ENCODE results near the gene RFNG.

Gene RFNG

DNA sequence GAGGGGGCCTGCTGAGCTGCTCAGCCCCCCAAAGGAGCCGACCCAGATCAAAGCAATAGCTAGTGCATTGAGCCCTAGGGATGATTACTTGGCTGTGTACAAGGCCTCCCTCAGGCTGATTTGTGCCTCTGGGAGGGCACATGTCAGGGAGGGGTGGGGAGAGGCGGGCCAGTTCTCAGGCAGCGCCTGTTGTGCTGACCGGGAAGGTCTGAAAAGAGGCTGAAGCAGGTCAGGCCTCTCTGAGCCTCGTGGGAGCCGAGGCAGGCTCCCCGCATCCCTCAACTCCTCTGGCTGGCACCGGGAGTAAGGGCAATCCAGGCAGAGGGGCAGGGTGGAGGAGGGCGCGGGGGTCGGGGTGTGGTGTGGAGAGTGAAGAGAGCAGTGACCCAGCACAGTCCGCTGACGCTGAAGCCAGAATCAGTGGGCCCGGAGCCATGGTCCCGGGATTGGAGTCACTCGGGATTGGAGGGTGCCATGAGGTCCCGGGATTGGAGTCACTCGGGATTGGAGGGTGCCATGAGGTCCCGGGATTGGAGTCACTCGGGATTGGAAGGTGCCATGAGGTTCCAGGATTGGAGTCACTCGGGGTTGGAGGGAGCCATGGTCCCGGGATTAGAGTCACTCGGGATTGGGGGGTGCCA is 17.1 kb downstream of the RFNG start:
- H3K4me3 ChIP-seq (ENCODE audit: low read depth, low read length), result no peak overlapping the region

DNA sequence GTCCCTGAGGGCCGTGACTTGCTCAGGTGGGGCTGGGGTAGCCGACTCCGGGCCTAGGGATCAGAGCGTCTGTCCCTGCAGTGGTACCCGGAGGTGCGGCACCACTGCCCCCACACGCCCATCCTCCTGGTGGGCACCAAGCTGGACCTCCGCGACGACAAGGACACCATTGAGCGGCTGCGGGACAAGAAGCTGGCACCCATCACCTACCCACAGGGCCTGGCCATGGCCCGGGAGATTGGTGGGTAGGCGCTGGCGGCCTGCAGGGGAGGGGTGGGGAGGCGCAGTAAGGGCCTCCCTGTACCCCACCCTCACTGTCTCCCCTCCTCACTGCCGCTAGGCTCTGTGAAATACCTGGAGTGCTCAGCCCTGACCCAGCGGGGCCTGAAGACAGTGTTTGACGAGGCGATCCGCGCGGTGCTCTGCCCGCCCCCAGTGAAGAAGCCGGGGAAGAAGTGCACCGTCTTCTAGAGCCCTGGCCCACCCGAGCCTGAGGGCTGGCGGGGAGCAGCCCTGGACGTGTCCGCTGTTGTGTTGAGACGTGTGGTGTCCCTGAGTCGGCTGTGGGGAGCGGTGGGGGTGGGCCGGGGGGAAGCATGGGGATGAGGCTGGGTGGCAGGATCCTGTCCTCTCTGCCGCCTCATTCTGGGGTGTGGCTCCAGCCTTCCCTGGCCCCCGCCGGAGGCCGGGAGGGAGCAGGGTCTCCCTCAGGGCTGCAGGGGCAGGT is 18.1 kb downstream of the RFNG start:
- TF ChIP-seq, protein P1, sequence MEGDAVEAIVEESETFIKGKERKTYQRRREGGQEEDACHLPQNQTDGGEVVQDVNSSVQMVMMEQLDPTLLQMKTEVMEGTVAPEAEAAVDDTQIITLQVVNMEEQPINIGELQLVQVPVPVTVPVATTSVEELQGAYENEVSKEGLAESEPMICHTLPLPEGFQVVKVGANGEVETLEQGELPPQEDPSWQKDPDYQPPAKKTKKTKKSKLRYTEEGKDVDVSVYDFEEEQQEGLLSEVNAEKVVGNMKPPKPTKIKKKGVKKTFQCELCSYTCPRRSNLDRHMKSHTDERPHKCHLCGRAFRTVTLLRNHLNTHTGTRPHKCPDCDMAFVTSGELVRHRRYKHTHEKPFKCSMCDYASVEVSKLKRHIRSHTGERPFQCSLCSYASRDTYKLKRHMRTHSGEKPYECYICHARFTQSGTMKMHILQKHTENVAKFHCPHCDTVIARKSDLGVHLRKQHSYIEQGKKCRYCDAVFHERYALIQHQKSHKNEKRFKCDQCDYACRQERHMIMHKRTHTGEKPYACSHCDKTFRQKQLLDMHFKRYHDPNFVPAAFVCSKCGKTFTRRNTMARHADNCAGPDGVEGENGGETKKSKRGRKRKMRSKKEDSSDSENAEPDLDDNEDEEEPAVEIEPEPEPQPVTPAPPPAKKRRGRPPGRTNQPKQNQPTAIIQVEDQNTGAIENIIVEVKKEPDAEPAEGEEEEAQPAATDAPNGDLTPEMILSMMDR (IDR thresholded peaks at IDR 0.05; ENCODE audit: low read depth, low read length), result no peak
- H3K4me3 ChIP-seq (ENCODE audit: low read depth, low read length), result no peak overlapping the region

More for the DNA sequence above, 17.1 kb downstream of the RFNG start:
- TF ChIP-seq, protein P1 (IDR thresholded peaks at IDR 0.05; ENCODE audit: low read depth, low read length), result no peak

DNA sequence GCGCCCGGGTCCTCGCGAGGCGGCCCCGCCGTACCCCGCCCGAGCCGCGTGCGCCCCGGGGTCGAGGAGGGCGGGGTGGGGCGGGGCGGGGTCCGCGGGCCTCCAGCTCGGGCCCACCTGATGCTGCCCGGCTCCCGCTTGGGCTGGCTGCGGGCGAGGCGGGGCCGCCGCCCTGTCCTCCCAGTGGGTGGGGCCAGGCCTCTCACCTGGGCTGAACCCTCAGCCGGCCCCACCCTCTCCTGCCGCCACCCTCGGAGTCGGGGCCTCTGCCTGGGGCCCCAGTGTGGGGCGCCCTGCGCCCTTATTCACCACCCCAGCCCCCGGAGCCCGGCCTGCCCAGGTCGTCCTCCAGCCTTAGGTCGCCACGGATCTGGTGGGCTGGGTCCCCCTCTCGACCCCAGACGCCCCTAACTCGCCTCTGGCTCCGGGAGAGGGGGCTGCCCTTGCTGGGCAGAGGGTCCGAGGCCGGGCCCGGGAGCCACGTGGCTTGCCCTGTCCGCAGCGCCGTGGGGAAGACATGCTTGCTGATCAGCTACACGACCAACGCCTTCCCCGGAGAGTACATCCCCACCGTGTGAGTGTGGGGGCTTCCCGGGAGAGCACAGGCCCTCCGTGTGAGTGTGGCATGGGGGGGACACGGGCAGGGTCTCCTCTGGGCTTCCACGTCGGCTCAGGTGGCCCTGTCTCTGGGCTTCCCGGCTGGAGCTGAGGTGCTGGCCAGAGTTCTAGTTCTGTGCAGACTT is 19.6 kb downstream of the RFNG start:
- H3K4me3 ChIP-seq (ENCODE audit: low read depth, low read length), result peak overlapping the region; percentile 50
- TF ChIP-seq, protein P1 (IDR thresholded peaks at IDR 0.05; ENCODE audit: low read depth, low read length), result no peak

DNA sequence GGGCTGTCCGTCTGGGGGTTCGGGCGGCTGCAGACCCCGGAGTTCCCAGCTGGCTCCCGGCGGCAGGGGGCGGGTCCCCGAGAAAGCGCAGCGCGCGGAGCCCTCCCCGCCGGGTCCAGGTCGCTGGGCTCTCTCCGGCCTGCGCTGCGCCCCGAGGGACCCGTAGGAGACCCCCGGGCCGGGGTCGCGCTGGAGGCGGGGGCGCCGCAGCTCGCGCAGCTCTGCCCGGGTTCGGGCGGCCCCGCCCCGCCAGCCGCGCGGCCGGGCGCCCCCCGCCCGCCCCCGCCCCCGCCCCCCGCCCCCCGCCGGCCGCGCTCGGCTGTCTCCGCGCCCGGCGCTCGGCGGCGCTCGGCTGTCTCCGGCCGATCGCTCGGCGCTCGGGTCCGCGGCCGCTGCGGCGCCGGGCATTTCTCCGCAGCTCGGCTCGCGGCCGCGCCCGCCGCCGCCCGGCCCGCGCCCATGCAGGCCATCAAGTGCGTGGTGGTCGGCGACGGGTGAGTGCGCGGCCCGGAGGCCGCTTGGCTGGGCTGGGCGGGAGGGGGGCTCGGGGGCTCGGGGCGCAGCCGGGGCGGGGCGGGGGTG is 20.2 kb downstream of the RFNG start, which contains the start of gene RAC3:
RAC3 (plus strand) TSS at position 376 of the 582 bp plus-strand sequence; CDS start at position 460, 84 bp downstream.
- peak within 1 kb of the TSS; percentile 54 for H3K4me3 ChIP-seq (ENCODE audit: low read depth, low read length)
- TF ChIP-seq, protein P1 (IDR thresholded peaks at IDR 0.05; ENCODE audit: low read depth, low read length), result no peak

DNA sequence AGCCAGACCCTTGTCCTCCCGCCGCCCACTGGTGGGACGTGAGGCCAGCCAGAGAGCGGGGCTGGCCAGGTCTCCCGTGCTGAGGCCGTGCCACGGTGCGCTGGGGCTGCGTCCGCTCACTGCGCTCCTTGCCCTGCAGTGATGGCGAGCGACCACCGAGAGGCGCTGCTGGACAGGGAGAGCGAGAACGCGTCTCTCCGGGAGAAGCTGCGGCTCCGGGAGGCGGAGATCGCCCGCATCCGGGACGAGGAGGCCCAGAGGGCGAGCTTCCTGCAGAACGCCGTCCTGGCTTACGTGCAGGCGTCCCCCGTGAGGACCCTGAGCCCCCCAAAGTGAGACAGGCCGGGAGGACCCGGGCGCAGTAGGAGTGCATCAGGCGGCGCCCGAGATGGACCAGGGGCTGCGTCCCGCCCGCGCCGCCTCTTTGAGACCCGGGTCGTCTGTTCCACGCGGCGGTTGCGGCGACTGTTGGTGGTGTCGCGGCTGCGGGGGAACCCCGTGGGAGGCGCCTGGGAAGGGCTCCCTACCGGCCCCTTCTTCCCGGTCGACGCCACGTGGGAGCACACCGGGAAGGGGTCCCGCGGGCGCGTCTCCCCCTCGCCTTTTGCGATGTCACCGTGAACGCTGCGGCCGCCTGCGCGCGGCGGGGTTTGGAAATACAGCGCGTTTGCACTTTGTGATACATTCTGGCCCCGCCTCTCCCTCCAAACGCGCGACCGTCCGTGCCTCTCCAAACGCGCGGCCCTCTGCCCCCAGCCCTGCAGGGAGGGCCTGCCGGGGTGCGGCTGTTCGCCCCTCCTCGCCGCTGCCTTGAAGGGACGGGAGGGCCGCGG is 20.9 kb downstream of the RFNG start:
- TF ChIP-seq, protein P1 (IDR thresholded peaks at IDR 0.05; ENCODE audit: low read depth, low read length), result peak; percentile 20; the same call in 1 of the 2 replicates
- H3K4me3 ChIP-seq (ENCODE audit: low read depth, low read length), result peak overlapping the region; percentile 54

DNA sequence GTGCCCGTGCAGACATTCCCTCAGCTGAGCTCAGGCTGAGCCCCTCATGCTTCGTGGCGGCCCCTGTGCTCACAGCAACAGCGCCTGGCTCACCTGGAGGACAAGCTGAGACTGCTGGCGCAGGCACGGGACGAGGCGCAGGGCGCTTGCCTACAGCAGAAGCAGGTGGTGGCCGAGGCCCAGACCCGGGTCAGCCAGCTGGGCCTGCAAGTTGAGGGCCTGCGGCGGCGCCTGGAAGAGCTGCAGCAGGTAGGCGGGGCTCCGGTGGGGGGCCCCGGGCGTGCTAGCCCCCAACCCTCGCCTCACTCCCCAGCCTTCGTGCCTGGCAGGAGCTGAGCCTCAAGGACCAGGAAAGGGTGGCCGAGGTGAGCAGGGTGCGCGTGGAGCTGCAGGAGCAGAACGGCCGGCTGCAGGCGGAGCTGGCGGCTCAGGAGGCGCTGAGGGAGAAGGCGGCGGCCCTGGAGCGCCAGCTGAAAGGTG is 21.6 kb downstream of the RFNG start:
- no peak overlapping the region for H3K4me3 ChIP-seq (ENCODE audit: low read depth, low read length)
- TF ChIP-seq, protein P1 (IDR thresholded peaks at IDR 0.05; ENCODE audit: low read depth, low read length), result no peak
